Ureter (tissue), 1 donor: Measurements from ENCODE around the gene SPTSSB. TPM values are rescaled to one million over a fixed set of nuclear protein-coding genes. Genes with fewer than 3 reads are reported as not detected.

Experiments
- total RNA-seq: library from RNA; stranded (reverse); gene quantifications from one replicate; pipeline ENCODE4 v1.2.4, GENCODE V29; 2023
- donor health status: DM: yes; HTN: yes; CAD: no.

The SPTSSB gene
- total RNA-seq, 1 donor from 2014 or later = 242 TPM

Other genes starting within 250 kb of the SPTSSB start
- 67.2 TPM for gene NMD3, start 150.2 kb downstream of the SPTSSB start, total RNA-seq
- gene OTOL1, start 125.3 kb upstream of the SPTSSB start, total RNA-seq = not detected